Measurements from ENCODE around the gene PEPD. TPM values are rescaled to one million over a fixed set of nuclear protein-coding genes. Genes with fewer than 3 reads are reported as not detected.

The PEPD gene
- total RNA-seq, 4 donors from 2014 or later, result 58.9 to 81.0 (median 70.7) TPM

DNA sequence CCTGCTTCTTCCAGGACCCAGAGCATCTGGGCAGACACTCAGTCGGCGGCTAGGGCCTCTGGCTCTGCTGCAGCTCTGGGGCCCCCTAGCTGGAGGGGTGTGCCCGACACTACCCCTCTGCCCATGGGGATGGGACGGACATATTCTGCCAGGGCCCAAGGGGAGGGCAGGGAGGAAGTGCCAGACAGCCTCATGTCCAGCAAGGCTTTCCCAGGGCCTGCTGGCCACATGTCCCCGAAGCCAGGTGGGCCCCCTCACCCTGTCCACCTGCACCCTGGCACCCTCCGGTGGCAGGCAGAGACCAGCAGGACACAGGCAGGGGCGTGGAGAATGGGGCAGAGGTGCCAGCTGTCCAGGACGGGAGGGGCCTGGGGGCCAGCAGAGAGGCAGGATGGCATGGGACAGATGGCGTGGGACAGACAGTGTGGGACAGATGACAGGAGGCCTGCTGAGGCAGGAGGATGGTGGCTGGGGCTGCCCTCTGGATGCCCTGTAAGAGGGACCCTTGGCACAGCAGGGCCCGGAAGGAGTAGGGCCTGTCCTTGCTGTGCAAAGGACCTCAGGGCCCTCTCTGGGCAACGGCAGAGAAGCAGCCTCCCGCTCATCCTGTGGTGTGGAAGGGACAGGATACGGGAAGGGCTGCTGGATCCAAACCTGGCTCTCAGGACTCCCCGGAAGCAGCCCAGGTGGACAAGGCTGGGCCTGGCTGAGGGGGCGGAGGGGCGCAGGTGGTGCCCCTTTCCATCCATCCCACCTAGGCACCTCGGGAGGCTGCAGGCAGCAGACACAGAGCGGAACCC is 119.0 kb downstream of the PEPD start:
- DNase-seq (ENCODE audit: low spot score in 2 of 2), result no peak
- intact Hi-C loops (cut with DNase I; ENCODE audit: low total_unique reads), result no loop called here
- H3K4me3 ChIP-seq (ENCODE audit: low read depth, poor library complexity, severe bottlenecking), result no peak overlapping the region
- TF ChIP-seq, protein P1, sequence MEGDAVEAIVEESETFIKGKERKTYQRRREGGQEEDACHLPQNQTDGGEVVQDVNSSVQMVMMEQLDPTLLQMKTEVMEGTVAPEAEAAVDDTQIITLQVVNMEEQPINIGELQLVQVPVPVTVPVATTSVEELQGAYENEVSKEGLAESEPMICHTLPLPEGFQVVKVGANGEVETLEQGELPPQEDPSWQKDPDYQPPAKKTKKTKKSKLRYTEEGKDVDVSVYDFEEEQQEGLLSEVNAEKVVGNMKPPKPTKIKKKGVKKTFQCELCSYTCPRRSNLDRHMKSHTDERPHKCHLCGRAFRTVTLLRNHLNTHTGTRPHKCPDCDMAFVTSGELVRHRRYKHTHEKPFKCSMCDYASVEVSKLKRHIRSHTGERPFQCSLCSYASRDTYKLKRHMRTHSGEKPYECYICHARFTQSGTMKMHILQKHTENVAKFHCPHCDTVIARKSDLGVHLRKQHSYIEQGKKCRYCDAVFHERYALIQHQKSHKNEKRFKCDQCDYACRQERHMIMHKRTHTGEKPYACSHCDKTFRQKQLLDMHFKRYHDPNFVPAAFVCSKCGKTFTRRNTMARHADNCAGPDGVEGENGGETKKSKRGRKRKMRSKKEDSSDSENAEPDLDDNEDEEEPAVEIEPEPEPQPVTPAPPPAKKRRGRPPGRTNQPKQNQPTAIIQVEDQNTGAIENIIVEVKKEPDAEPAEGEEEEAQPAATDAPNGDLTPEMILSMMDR (IDR thresholded peaks at IDR 0.05), result no peak
- TF ChIP-seq POLR2A (IDR thresholded peaks at IDR 0.05), result no peak
- 92 to 95% methylated on average over 14 to 16 of the region's 18 CpGs for WGBS, 2 donors

DNA sequence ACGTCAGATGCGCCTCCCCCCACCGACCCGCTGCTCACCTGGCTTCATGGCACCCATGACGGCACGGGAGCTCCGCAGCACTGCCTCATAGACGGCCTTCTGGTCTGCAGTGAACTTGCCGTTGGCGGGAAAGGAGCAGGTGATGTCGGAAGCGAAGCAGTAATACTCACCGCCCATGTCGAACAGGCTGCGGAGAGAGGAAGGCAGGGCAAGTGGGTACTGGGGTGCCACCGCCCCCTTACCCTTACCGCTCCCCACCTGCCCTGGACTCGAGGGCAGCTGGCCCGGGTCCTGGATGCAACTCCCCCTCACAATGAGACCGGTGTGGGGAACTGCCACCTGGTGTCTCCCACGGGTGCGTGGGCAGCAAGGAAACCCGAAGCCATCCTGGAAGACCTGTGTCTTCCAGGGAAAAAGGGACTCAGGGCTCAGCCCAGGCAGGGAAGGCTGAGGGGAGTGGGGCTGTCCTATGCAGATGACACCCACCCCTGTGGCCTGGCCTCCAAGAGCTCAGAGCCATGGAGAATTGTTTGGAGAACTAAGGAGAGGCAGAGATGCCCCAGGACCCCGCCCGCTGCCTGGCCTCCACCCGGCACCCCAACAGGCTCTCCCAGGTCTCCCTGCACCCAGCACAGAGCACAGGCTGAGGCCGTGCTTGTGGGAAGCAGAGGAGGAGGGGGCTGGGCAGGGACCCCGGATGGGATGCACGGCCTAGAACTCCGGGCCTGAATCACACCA is 119.7 kb downstream of the PEPD start:
- H3K4me3 ChIP-seq (ENCODE audit: low read depth, poor library complexity, severe bottlenecking), result no peak overlapping the region
- TF ChIP-seq POLR2A (IDR thresholded peaks at IDR 0.05), result no peak
- TF ChIP-seq, protein P1 (IDR thresholded peaks at IDR 0.05), result no peak
- intact Hi-C loops (cut with DNase I; ENCODE audit: low total_unique reads), result no loop called here
- 89 to 92% methylated on average over 27 to 29 of the region's 30 CpGs for WGBS, 2 donors
- DNase-seq (ENCODE audit: low spot score in 2 of 2), result no peak

DNA sequence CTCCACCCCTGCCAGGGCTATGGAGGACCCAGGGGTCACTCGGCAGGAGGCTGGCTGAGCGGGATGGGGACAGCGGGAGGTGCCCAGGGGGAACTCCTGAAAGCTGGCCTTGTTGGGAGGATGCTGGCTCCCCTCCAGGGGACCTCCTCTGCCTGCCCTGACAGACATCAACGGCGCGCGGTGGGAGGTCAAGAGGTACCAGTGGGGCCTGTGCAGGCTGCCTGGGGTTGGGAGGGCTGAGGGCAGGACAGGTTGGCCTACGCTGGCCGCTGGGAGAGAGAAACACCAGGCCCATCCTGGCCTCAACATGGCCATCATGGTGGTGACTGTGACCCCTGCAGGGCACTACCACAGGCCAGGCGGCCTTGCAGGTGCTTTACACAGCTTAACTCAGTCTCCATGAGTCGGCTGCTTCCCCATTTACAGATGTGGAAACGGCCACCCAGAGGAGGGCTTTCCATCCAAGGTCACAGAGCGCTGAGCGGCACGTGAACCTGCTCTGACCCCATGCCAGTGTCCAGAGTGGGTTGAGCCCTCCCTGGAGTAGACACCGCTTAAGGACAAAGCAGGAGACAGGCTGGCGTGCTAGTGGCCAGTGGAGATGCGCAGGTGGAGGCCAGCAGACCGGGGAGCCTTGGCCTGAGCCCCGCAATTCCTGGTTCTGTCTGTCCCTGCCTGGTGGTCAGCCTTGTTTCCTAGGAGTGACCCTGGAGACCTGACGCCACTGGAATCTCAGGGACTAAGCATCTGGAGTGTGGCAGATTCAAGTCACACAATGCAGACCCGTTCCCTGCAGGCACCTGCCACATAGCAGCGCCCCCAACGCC is 120.5 kb downstream of the PEPD start:
- no peak overlapping the region for H3K4me3 ChIP-seq (ENCODE audit: low read depth, poor library complexity, severe bottlenecking)
- intact Hi-C loops (cut with DNase I; ENCODE audit: low total_unique reads), result no loop called here
- peak in 1 of 2 donors; percentile 82 for DNase-seq (ENCODE audit: low spot score in 2 of 2)
- TF ChIP-seq POLR2A (IDR thresholded peaks at IDR 0.05), result no peak
- TF ChIP-seq, protein P1 (IDR thresholded peaks at IDR 0.05), result no peak
- 95 to 96% methylated on average over 19 to 20 of the region's 24 CpGs for WGBS, 2 donors

DNA sequence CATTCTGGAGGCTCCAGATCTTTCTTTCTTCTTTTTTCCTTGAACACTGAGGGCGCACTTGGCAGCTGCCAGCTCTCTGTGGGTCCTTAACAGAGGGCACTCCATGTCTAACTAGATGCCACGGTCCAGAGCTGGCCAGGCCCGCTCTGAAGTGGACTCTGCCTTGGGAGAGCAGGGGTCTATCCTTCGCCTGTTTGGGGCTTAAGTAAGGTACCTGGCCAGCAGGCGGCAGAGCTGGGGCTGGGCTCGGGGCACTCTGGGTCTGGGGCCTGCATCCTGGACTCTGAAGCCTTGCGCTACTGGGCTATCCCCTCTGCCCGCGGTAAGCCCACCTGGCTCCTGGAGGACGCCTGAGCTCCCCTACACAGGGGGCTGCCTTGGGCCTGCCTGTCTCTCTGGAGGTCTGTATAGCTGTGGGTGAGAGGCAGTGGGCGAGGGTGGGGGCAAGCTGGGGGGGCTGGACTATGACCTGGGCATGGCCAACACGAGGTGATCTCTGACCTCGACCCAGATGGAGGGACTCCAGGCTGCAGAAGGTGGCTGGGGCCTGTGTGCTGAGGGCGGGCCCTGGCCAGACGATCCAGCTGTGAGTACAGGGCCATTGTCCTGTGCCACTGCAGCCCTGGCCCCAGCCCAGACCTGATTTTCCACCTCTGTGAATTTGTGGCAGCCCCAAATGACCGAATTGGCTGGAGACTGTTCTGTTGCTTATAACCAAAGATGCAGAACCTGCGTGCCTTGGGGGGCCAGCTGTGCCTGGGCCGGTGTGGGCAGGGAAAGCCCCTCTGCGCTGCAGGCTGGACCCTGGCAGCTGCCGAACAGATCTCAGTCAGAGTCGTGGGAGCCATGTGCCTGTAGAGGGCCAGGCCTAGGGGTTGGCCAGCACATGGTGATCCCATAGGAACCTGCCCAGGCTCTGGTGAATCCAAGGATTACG is 121.6 kb downstream of the PEPD start:
- no peak for DNase-seq (ENCODE audit: low spot score in 2 of 2)
- intact Hi-C loops (cut with DNase I; ENCODE audit: low total_unique reads), result no loop called here
- no peak overlapping the region for H3K4me3 ChIP-seq (ENCODE audit: low read depth, poor library complexity, severe bottlenecking)
- WGBS, 2 donors, result 94% methylated on average over 14 to 22 of the region's 22 CpGs
- TF ChIP-seq, protein P1 (IDR thresholded peaks at IDR 0.05), result no peak
